ENCODE data around the gene TYW5. TPM values are rescaled to one million over a fixed set of nuclear protein-coding genes. Genes with fewer than 3 reads are reported as not detected.

TYW5 gene
- polyA plus RNA-seq, 3 donors = 1.5 to 3.5 (median 1.6) TPM

- Mint-ChIP-seq H3K27me3 (ENCODE audit: low read depth in 3 of 3) (no peaks in the 10 kb centered on the region), H3K36me3 (peaks cover 48 to 69% of the 10 kb centered on the region in 2 donors)
- H3K36me3 ChIP-seq (replicated peaks in 1 of 2; ENCODE audit: control insufficient read depth in 1 of 2, insufficient read depth in 2 of 2, low read length in 2 of 2) = peaks cover 48 to 83% of the 10 kb centered on the region in 2 donors
These were observed 8.5 kb downstream of the TYW5 start for GRCh38 chr2:199946836-199947235.

GRCh38 chr2:199946196-199946595 lies 9.1 kb downstream of the TYW5 start:
- H3K4me2 ChIP-seq (replicated peaks; ENCODE audit: extremely low read depth, low read length, poor library complexity, severe bottlenecking) = no peak overlapping the region
- no peaks in the 10 kb centered on the region for H4K20me1 ChIP-seq (ENCODE audit: insufficient read depth, low read length)
- peak overlapping the region in 3 of 7 donors; percentile 0 to 35 (median 29) for H3K27ac Mint-ChIP-seq
- peaks cover 16% of the 10 kb centered on the region for H3K4me1 Mint-ChIP-seq
- no peak overlapping the region for H2AFZ ChIP-seq (ENCODE audit: insufficient read depth, low read depth, low read length, poor library complexity, severe bottlenecking)
- H3K27me3 ChIP-seq (ENCODE audit: control insufficient read depth in 2 of 2, insufficient read depth in 2 of 2, low read length in 2 of 2) = no peaks in the 10 kb centered on the region
- H3K27me3 Mint-ChIP-seq (ENCODE audit: low read depth in 3 of 3) = no peaks in the 10 kb centered on the region
- no peak for DNase-seq
- no peaks in the 10 kb centered on the region for H3K9me3 Mint-ChIP-seq
- peaks cover 55 to 89% of the 10 kb centered on the region in 2 donors for H3K36me3 ChIP-seq (replicated peaks in 1 of 2; ENCODE audit: control insufficient read depth in 1 of 2, insufficient read depth in 2 of 2, low read length in 2 of 2)
- TF ChIP-seq CTCF (IDR thresholded peaks at IDR 0.05) = no peak
- H3K9ac ChIP-seq (ENCODE audit: insufficient read depth, low read length, poor library complexity, severe bottlenecking) = no peak overlapping the region
- no peak overlapping the region for H3K4me3 ChIP-seq (replicated peaks in 1 of 3; ENCODE audit: low read depth in 2 of 3, low read length in 3 of 3)
- peaks cover 48 to 69% of the 10 kb centered on the region in 2 donors for H3K36me3 Mint-ChIP-seq
- intact Hi-C loops (cut with micrococcal nuclease) = no loop called here
- no peak overlapping the region for H3K4me3 Mint-ChIP-seq
- peaks cover 8% of the 10 kb centered on the region for H3K79me2 ChIP-seq (ENCODE audit: insufficient read depth, low read length)
- H3K27ac ChIP-seq (ENCODE audit: low read depth in 1 of 2, low read length in 2 of 2) = peak overlapping the region in 1 of 2 donors; percentile 3
- WGBS (ENCODE audit: insufficient coverage) = no CpG with 5 or more reads among the region's 1 CpG
- peaks cover 0 to 8% of the 10 kb centered on the region in 2 donors for H3K4me1 ChIP-seq (ENCODE audit: control insufficient read depth in 1 of 2, insufficient read depth in 2 of 2, low read length in 2 of 2)
- no peaks in the 10 kb centered on the region for H3K9me3 ChIP-seq (replicated peaks in 1 of 2; ENCODE audit: control insufficient read depth in 1 of 2, insufficient read depth in 1 of 2, low read length in 2 of 2)

More at GRCh38 chr2:199946836-199947235, 8.5 kb downstream of the TYW5 start:
- TF ChIP-seq CTCF (IDR thresholded peaks at IDR 0.05) = no peak
- Mint-ChIP-seq H3K9me3 (no peaks in the 10 kb centered on the region), H3K27ac (peak overlapping the region in 1 of 7 donors; percentile 7), H3K4me3 (no peak overlapping the region), H3K4me1 (peaks cover 16% of the 10 kb centered on the region)
- H3K4me3 ChIP-seq (replicated peaks in 1 of 3; ENCODE audit: low read depth in 2 of 3, low read length in 3 of 3) = no peak overlapping the region
- peak overlapping the region in 1 of 2 donors; percentile 3 for H3K27ac ChIP-seq (ENCODE audit: low read depth in 1 of 2, low read length in 2 of 2)
- peak overlapping the region; percentile 17 for H3K9ac ChIP-seq (ENCODE audit: insufficient read depth, low read length, poor library complexity, severe bottlenecking)
- peak overlapping the region; percentile 3 for H3K4me2 ChIP-seq (replicated peaks; ENCODE audit: extremely low read depth, low read length, poor library complexity, severe bottlenecking)
- DNase-seq = no peak
- H3K27me3 ChIP-seq (ENCODE audit: control insufficient read depth in 2 of 2, insufficient read depth in 2 of 2, low read length in 2 of 2) = no peaks in the 10 kb centered on the region
- peaks cover 12% of the 10 kb centered on the region for H3K79me2 ChIP-seq (ENCODE audit: insufficient read depth, low read length)
- no peaks in the 10 kb centered on the region for H4K20me1 ChIP-seq (ENCODE audit: insufficient read depth, low read length)
- intact Hi-C loops (cut with micrococcal nuclease) = no loop called here
- H2AFZ ChIP-seq (ENCODE audit: insufficient read depth, low read depth, low read length, poor library complexity, severe bottlenecking) = no peak overlapping the region
- H3K4me1 ChIP-seq (ENCODE audit: control insufficient read depth in 1 of 2, insufficient read depth in 2 of 2, low read length in 2 of 2) = peaks cover 0 to 8% of the 10 kb centered on the region in 2 donors
- no peaks in the 10 kb centered on the region for H3K9me3 ChIP-seq (replicated peaks in 1 of 2; ENCODE audit: control insufficient read depth in 1 of 2, insufficient read depth in 1 of 2, low read length in 2 of 2)

Data from CD14-positive monocyte (primary cell).